Keratinocyte (primary cell): ENCODE data around the gene C2.

Source experiments
- EZH2 ChIP-seq: IDR thresholded peaks from one replicate; pipeline ENCODE4 v1.6.1; 2012; ENCODE audit warnings: inconsistent platforms, mild to moderate bottlenecking, low read length, moderate library complexity
- TF ChIP-seq, protein P1 (sequence below), 3 experiments: IDR thresholded peaks in 1 of 3; conservative IDR thresholded peaks in 1 of 3; optimal IDR thresholded peaks in 1 of 3; 2 replicates in 2 of 3; 3 replicates in 1 of 3; pipeline versions ENCODE3 to v1.5.1; 2011; ENCODE audit warnings: low read length in 3 of 3, mild to moderate bottlenecking in 3 of 3, moderate library complexity in 2 of 3, control low read depth in 1 of 3, inconsistent platforms in 1 of 3; ENCODE audit not compliant: insufficient read depth in 2 of 3; ENCODE audit errors: extremely low read depth in 1 of 3

DNA sequence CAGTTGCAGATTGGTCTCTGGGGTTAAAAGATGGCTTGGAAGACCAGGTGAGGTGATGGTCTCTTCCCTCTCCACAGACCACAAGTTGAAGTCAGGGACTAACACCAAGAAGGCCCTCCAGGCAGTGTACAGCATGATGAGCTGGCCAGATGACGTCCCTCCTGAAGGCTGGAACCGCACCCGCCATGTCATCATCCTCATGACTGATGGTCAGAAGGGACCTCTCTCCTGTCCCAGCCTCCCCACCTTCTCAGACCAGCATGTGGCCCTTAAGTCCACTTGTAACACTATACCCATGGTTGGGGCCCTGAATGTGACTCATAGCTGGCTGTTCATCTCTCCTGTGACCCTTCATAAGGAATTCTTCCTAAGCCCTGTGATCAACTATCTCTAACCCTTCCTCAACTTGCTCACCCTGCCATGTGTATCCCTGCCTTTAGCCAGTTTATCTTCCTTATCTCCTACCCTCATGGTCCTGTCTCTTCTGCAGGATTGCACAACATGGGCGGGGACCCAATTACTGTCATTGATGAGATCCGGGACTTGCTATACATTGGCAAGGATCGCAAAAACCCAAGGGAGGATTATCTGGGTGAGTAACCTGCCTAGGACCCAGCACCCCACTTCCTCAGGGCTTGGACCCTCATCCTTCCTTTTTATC, 21.4 kb downstream of the C2 start:
- TF ChIP-seq, protein P1, sequence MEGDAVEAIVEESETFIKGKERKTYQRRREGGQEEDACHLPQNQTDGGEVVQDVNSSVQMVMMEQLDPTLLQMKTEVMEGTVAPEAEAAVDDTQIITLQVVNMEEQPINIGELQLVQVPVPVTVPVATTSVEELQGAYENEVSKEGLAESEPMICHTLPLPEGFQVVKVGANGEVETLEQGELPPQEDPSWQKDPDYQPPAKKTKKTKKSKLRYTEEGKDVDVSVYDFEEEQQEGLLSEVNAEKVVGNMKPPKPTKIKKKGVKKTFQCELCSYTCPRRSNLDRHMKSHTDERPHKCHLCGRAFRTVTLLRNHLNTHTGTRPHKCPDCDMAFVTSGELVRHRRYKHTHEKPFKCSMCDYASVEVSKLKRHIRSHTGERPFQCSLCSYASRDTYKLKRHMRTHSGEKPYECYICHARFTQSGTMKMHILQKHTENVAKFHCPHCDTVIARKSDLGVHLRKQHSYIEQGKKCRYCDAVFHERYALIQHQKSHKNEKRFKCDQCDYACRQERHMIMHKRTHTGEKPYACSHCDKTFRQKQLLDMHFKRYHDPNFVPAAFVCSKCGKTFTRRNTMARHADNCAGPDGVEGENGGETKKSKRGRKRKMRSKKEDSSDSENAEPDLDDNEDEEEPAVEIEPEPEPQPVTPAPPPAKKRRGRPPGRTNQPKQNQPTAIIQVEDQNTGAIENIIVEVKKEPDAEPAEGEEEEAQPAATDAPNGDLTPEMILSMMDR (optimal IDR thresholded peaks at IDR 0.05 in 1 of 3, IDR thresholded peaks at IDR 0.05 in 1 of 3, conservative IDR thresholded peaks at IDR 0.05 in 1 of 3; ENCODE audit: extremely low read depth in 1 of 3, insufficient read depth in 2 of 3, low read length in 3 of 3): no peak
- no peak for TF ChIP-seq EZH2
